IPS-20b (cell line): Measurements from ENCODE around the gene RSPH1.
"Not testable (repeated sequence)": the region's sequence is repeated elsewhere in the genome, so short reads cannot be mapped to it uniquely, and the experiment has no call there.

ENCODE experiments used
- H3K27ac ChIP-seq: one replicate; pipeline ENCODE4 v1.5.1; 2013; ENCODE audit warnings: low read length
- H3K27me3 ChIP-seq: 2 replicates; pipeline ENCODE4 v1.6.1; 2013; ENCODE audit warnings: mild to moderate bottlenecking, low read length, inconsistent platforms; ENCODE audit not compliant: insufficient read depth
- H3K36me3 ChIP-seq: 2 replicates; pipeline ENCODE4 v1.6.1; 2013; ENCODE audit warnings: low read depth, mild to moderate bottlenecking, inconsistent platforms, low read length, moderate library complexity; ENCODE audit not compliant: insufficient read depth
- H3K4me1 ChIP-seq: 2 replicates; pipeline ENCODE4 v1.6.1; 2013; ENCODE audit warnings: mild to moderate bottlenecking, control low read depth, inconsistent platforms, low read length, moderate library complexity; ENCODE audit not compliant: insufficient read depth
- H3K4me3 ChIP-seq: 2 replicates; pipeline ENCODE4 v1.5.1; 2013; ENCODE audit warnings: mild to moderate bottlenecking, low read length, inconsistent platforms
- H3K9ac ChIP-seq: 2 replicates; pipeline ENCODE4 v1.6.1; 2013; ENCODE audit warnings: low read depth, mild to moderate bottlenecking, inconsistent platforms, low read length, moderate library complexity
- H3K9me3 ChIP-seq: 2 replicates; pipeline ENCODE4 v1.6.1; 2013; ENCODE audit warnings: mild to moderate bottlenecking, low read depth, low read length, inconsistent platforms; ENCODE audit not compliant: insufficient read depth

RSPH1 gene

GRCh38 chr21:42478504-42478903, 17.5 kb downstream of the RSPH1 start:
- no peak overlapping the region for H3K27ac ChIP-seq
- H3K9me3 ChIP-seq, result no peaks in the 10 kb centered on the region
- no peak overlapping the region for H3K9ac ChIP-seq
- no peaks in the 10 kb centered on the region for H3K27me3 ChIP-seq
- peaks cover 10% of the 10 kb centered on the region for H3K4me1 ChIP-seq
- H3K36me3 ChIP-seq, result no peaks in the 10 kb centered on the region
- H3K4me3 ChIP-seq, result no peak overlapping the region

GRCh38 chr21:42476388-42477331, 19.4 kb downstream of the RSPH1 start:
- H3K9ac ChIP-seq, result no peak overlapping the region
- no peak overlapping the region for H3K27ac ChIP-seq
- no peaks in the 10 kb centered on the region for H3K27me3 ChIP-seq
- peaks cover 10% of the 10 kb centered on the region for H3K4me1 ChIP-seq
- H3K4me3 ChIP-seq, result no peak overlapping the region
- no peaks in the 10 kb centered on the region for H3K9me3 ChIP-seq
- H3K36me3 ChIP-seq, result no peaks in the 10 kb centered on the region

- H3K4me3 ChIP-seq, result no peak overlapping the region
- H3K9me3 ChIP-seq, result no peaks in the 10 kb centered on the region
- peaks cover 10% of the 10 kb centered on the region for H3K4me1 ChIP-seq
- H3K9ac ChIP-seq, result no peak overlapping the region
- no peaks in the 10 kb centered on the region for H3K27me3 ChIP-seq
- no peak overlapping the region for H3K27ac ChIP-seq
- H3K36me3 ChIP-seq, result no peaks in the 10 kb centered on the region
Measured at GRCh38 chr21:42475526-42476387, 20.3 kb downstream of the RSPH1 start.

GRCh38 chr21:42475036-42475435, 21.0 kb downstream of the RSPH1 start:
- Histone ChIP-seq H3K27me3 (no peaks in the 10 kb centered on the region), H3K4me3 (no peak overlapping the region), H3K4me1 (peaks cover 10% of the 10 kb centered on the region), H3K9me3 (no peaks in the 10 kb centered on the region), H3K27ac (no peak overlapping the region), H3K36me3 (no peaks in the 10 kb centered on the region), H3K9ac (no peak overlapping the region)

- H3K4me3 ChIP-seq, result no peak overlapping the region
- no peaks in the 10 kb centered on the region for H3K27me3 ChIP-seq
- peaks cover 10% of the 10 kb centered on the region for H3K4me1 ChIP-seq
- no peak overlapping the region for H3K27ac ChIP-seq
- H3K9me3 ChIP-seq, result no peaks in the 10 kb centered on the region
- no peaks in the 10 kb centered on the region for H3K36me3 ChIP-seq
- no peak overlapping the region for H3K9ac ChIP-seq
Measured at GRCh38 chr21:42474043-42474831, 21.8 kb downstream of the RSPH1 start.

GRCh38 chr21:42473498-42474042, 22.5 kb downstream of the RSPH1 start:
- Histone ChIP-seq H3K36me3 (no peaks in the 10 kb centered on the region), H3K27ac (no peak overlapping the region), H3K4me1 (peaks cover 12% of the 10 kb centered on the region), H3K4me3 (no peak overlapping the region), H3K9ac (no peak overlapping the region), H3K9me3 (no peaks in the 10 kb centered on the region), H3K27me3 (no peaks in the 10 kb centered on the region)

- no peaks in the 10 kb centered on the region for H3K36me3 ChIP-seq
- H3K4me3 ChIP-seq, result no peak overlapping the region
- H3K9ac ChIP-seq, result no peak overlapping the region
- H3K27me3 ChIP-seq, result no peaks in the 10 kb centered on the region
- no peak overlapping the region for H3K27ac ChIP-seq
- peaks cover 17% of the 10 kb centered on the region for H3K4me1 ChIP-seq
- no peaks in the 10 kb centered on the region for H3K9me3 ChIP-seq
Measured at GRCh38 chr21:42472521-42472920, 23.5 kb downstream of the RSPH1 start.

- H3K4me3 ChIP-seq, result no peak overlapping the region
- H3K9ac ChIP-seq, result no peak overlapping the region
- H3K36me3 ChIP-seq, result no peaks in the 10 kb centered on the region
- no peaks in the 10 kb centered on the region for H3K9me3 ChIP-seq
- H3K27ac ChIP-seq, result no peak overlapping the region
- H3K27me3 ChIP-seq, result no peaks in the 10 kb centered on the region
- peaks cover 17% of the 10 kb centered on the region for H3K4me1 ChIP-seq
Measured at GRCh38 chr21:42471716-42472330, 24.2 kb downstream of the RSPH1 start.

GRCh38 chr21:42471206-42471605, 24.8 kb downstream of the RSPH1 start:
- Histone ChIP-seq H3K27ac (no peak overlapping the region), H3K4me3 (no peak overlapping the region), H3K9me3 (no peaks in the 10 kb centered on the region), H3K27me3 (no peaks in the 10 kb centered on the region), H3K36me3 (no peaks in the 10 kb centered on the region), H3K9ac (no peak overlapping the region), H3K4me1 (peaks cover 17% of the 10 kb centered on the region)

GRCh38 chr21:42469726-42470125, 26.3 kb downstream of the RSPH1 start:
- not testable (repeated sequence) for H3K9ac ChIP-seq, H3K27me3 ChIP-seq, H3K9me3 ChIP-seq, H3K27ac ChIP-seq, H3K4me3 ChIP-seq, H3K36me3 ChIP-seq
- peaks cover 25% of the 10 kb centered on the region for H3K4me1 ChIP-seq

GRCh38 chr21:42469272-42469671, 26.8 kb downstream of the RSPH1 start:
- Histone ChIP-seq H3K4me3 (no peak overlapping the region), H3K9ac (no peak overlapping the region), H3K27ac (no peak overlapping the region), H3K27me3 (no peaks in the 10 kb centered on the region), H3K9me3 (no peaks in the 10 kb centered on the region), H3K36me3 (no peaks in the 10 kb centered on the region), H3K4me1 (peaks cover 22% of the 10 kb centered on the region)
